Kidney epithelial cell (primary cell): ENCODE results near the gene DYRK1A. TPM values are rescaled to one million over a fixed set of nuclear protein-coding genes. Genes with fewer than 3 reads are reported as not detected.
"Not testable (repeated sequence)": the region's sequence is repeated elsewhere in the genome, so short reads cannot be mapped to it uniquely, and the experiment has no call there.

Experiments used
- DNase-seq: peaks from one replicate; pipeline ENCODE4 v3.0.0-alpha.2; 2010; ENCODE audit warnings: low read depth
- H3K27me3 ChIP-seq: 2 replicates; pipeline ENCODE4 v1.6.0; 2011; ENCODE audit warnings: low read length; ENCODE audit not compliant: control insufficient read depth, insufficient read depth
- H3K36me3 ChIP-seq: 2 replicates; pipeline ENCODE4 v1.5.1; 2011; ENCODE audit warnings: low read length; ENCODE audit not compliant: control insufficient read depth, insufficient read depth
- H3K4me3 ChIP-seq: 2 replicates; pipeline ENCODE4 v1.5.1; 2011; ENCODE audit warnings: low read depth, mild to moderate bottlenecking, control low read depth, low read length
- CTCF ChIP-seq: IDR thresholded peaks from 2 replicates; pipeline ENCODE4 v1.5.1; 2011; ENCODE audit warnings: mild to moderate bottlenecking, moderate library complexity, low read length, control low read depth, inconsistent platforms; ENCODE audit not compliant: insufficient read depth, poor library complexity, severe bottlenecking
- total RNA-seq: library from RNA; depleted of rRNA; stranded (reverse); fragments of >200 nt; gene quantifications from 2 replicates; pipeline ENCODE4 v1.2.3, GENCODE V29; 2015

DYRK1A gene
- total RNA-seq, 1 donor from 2014 or later = 53.1 TPM

DNA sequence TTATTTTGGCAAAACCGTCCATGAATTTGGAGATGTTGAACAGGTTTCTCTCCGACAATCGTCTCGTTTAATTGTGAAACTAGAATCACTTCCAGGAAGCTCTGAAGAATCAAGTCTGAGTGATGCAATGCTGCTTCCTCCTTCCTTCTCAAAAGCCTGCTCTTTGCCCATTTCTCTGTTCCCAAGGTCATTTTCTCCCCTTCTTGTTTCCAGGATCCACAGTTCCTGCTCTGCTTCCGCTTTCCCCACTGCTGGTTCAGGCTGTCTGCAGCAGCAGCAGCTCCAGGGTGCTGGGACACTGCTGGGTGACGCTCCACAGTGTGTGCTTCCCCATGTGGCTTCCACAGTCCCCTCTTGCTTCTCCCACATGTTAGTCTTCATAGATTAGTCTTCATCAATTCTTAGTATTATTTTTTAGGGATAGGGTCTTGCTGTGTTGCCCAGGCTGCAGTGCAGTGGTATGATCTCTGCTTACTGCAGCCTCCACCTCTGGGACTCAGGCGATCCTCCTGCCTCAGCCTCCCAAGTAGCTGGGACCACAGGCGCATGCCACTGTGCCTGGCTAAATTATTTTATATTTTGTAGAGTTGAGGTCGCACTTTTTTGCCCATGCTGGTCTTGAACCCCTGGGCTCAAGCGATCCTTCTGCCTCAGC, 156.2 kb downstream of the DYRK1A start:
- no peak overlapping the region for H3K4me3 ChIP-seq
- DNase-seq = no peak
- no peaks in the 10 kb centered on the region for H3K36me3 ChIP-seq
- no peak for TF ChIP-seq CTCF
- H3K27me3 ChIP-seq = no peaks in the 10 kb centered on the region

GRCh38 chr21:37524944-37525343, 158.4 kb downstream of the DYRK1A start:
- not testable (repeated sequence) for H3K36me3 ChIP-seq, DNase-seq

DNA sequence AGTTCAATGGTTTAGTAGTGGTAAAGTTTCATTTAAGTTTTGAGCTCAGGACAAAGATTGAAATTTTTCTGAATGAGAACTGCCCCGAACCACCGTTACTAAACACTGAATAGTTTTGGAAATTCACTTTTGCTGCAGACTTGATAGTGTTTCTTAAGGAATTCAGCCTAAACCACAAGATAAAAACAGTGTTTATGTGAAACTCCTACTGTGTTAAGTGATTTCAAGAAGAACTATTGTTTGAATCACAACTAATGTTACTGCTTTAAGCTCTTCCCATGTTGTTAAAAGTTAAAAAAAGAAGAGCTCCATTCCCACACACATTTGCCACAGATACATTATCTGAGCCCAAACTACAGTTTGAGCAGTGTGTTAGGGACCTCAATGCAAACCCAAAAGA, 159.2 kb downstream of the DYRK1A start:
- peaks cover 4% of the 10 kb centered on the region for H3K27me3 ChIP-seq
- H3K4me3 ChIP-seq = no peak overlapping the region
- TF ChIP-seq CTCF = no peak
- no peaks in the 10 kb centered on the region for H3K36me3 ChIP-seq
- no peak for DNase-seq

More at GRCh38 chr21:37524944-37525343, 158.4 kb downstream of the DYRK1A start:
- not testable (repeated sequence) for H3K27me3 ChIP-seq, H3K4me3 ChIP-seq

DNA sequence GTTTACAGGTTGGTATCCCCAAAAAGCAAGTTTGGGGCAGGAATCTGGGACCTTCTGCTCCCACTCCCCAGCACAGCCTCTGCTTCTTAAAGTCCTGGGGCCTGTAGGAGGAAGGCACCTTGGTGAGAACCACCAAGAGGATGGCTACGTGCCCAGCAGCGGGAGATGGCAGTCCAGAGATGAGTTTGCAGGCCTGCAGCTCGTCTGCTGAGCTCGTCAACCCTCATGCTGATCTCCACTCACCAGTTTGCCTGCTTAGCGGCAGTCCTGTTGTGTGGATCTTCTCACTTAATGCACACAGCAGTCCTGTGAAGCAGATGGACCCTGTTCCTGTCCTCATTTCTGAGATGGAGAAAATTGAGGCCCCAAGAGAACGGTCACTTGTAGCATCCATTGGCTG, 160.5 kb downstream of the DYRK1A start:
- Histone ChIP-seq H3K27me3 (peaks cover 10% of the 10 kb centered on the region), H3K4me3 (no peak overlapping the region), H3K36me3 (no peaks in the 10 kb centered on the region)
- no peak for DNase-seq
- no peak for TF ChIP-seq CTCF

GRCh38 chr21:37527716-37528115, 161.1 kb downstream of the DYRK1A start:
- no peaks in the 10 kb centered on the region for H3K36me3 ChIP-seq
- peaks cover 10% of the 10 kb centered on the region for H3K27me3 ChIP-seq
- DNase-seq = no peak
- TF ChIP-seq CTCF = no peak
- H3K4me3 ChIP-seq = no peak overlapping the region

- no peak for DNase-seq
- Histone ChIP-seq H3K27me3 (peaks cover 10% of the 10 kb centered on the region), H3K4me3 (no peak overlapping the region), H3K36me3 (no peaks in the 10 kb centered on the region)
- TF ChIP-seq CTCF = no peak
These were observed 161.8 kb downstream of the DYRK1A start for GRCh38 chr21:37528150-37528937.
